Measurements from ENCODE around the gene FOXL2. TPM values are rescaled to one million over a fixed set of nuclear protein-coding genes. Genes with fewer than 3 reads are reported as not detected.

Gene FOXL2
- total RNA-seq, 4 donors from 2014 or later, result 0.26 to 23.6 (median 9.8) TPM; not detected in 1

GRCh38 chr3:138950006-138950644 is 3.2 kb upstream of the FOXL2 start:
- no peak for TF ChIP-seq POLR2A (IDR thresholded peaks at IDR 0.05)
- TF ChIP-seq CTCF (IDR thresholded peaks at IDR 0.05), result no peak
- Histone ChIP-seq H3K27me3 (peaks cover 0 to 15% of the 10 kb centered on the region in 2 donors), H3K36me3 (no peaks in the 10 kb centered on the region), H3K4me1 (peaks cover 0 to 12% of the 10 kb centered on the region in 2 donors), H3K4me3 (peak overlapping the region; percentile 13 to 28), H3K9me3 (no peaks in the 10 kb centered on the region), H3K27ac (peak overlapping the region in 1 of 2 donors; percentile 39)
- intact Hi-C loops (cut with DNase I; ENCODE audit: low total_unique reads), result no loop called here
- DNase-seq, result no peak

- Histone ChIP-seq H3K36me3 (no peaks in the 10 kb centered on the region), H3K4me3 (peak overlapping the region; percentile 13 to 28), H3K27me3 (peaks cover 0 to 15% of the 10 kb centered on the region in 2 donors), H3K9me3 (no peaks in the 10 kb centered on the region), H3K27ac (peak overlapping the region in 1 of 2 donors; percentile 39), H3K4me1 (peaks cover 0 to 18% of the 10 kb centered on the region in 2 donors)
- no peak for TF ChIP-seq CTCF (IDR thresholded peaks at IDR 0.05)
- TF ChIP-seq POLR2A (IDR thresholded peaks at IDR 0.05), result no peak
- intact Hi-C loops (cut with DNase I; ENCODE audit: low total_unique reads), result loop anchor here (10.0 kb wide), 1 partner anchor 375 kb away; no protein-coding TSS in a partner anchor
- DNase-seq, result no peak
These were observed 2.6 kb upstream of the FOXL2 start for GRCh38 chr3:138949445-138950005.

GRCh38 chr3:138949002-138949418 is 2.1 kb upstream of the FOXL2 start:
- intact Hi-C loops (cut with DNase I; ENCODE audit: low total_unique reads), result loop anchor here (10.0 kb wide), 1 partner anchor 376 kb away; no protein-coding TSS in a partner anchor
- Histone ChIP-seq H3K4me1 (peaks cover 0 to 18% of the 10 kb centered on the region in 2 donors), H3K4me3 (no peak overlapping the region), H3K27ac (no peak overlapping the region), H3K36me3 (no peaks in the 10 kb centered on the region), H3K27me3 (peaks cover 0 to 15% of the 10 kb centered on the region in 2 donors), H3K9me3 (no peaks in the 10 kb centered on the region)
- no peak for DNase-seq
- TF ChIP-seq POLR2A (IDR thresholded peaks at IDR 0.05) (no peak), CTCF (IDR thresholded peaks at IDR 0.05) (no peak)

- peaks cover 0 to 16% of the 10 kb centered on the region in 2 donors for H3K27me3 ChIP-seq
These were observed 1.5 kb upstream of the FOXL2 start for GRCh38 chr3:138948371-138949001.

More at GRCh38 chr3:138948371-138949001, 1.5 kb upstream of the FOXL2 start:
- no peaks in the 10 kb centered on the region for H3K36me3 ChIP-seq
- H3K4me3 ChIP-seq, result no peak overlapping the region
- TF ChIP-seq POLR2A (IDR thresholded peaks at IDR 0.05) (no peak), CTCF (IDR thresholded peaks at IDR 0.05) (no peak)
- H3K4me1 ChIP-seq, result peaks cover 0 to 18% of the 10 kb centered on the region in 2 donors
- H3K9me3 ChIP-seq, result no peaks in the 10 kb centered on the region
- H3K27ac ChIP-seq, result no peak overlapping the region
- intact Hi-C loops (cut with DNase I; ENCODE audit: low total_unique reads), result loop anchor here (10.0 kb wide), 1 partner anchor 376 kb away; no protein-coding TSS in a partner anchor
- DNase-seq, result no peak
